CD4-positive, alpha-beta T cell treated with Interleukin-6 for 4 hours (primary cell): ENCODE data around the gene FBN1.

Experiments used
- DNase-seq: peaks from one replicate; pipeline ENCODE4 v3.0.0-alpha.2; 2020; ENCODE audit warnings: mixed read lengths

The FBN1 gene

GRCh38 chr15:48617619-48618018 is 27.9 kb downstream of the FBN1 start:
- DNase-seq, result no peak

GRCh38 chr15:48616216-48616615 is 29.3 kb downstream of the FBN1 start:
- no peak for DNase-seq

DNA sequence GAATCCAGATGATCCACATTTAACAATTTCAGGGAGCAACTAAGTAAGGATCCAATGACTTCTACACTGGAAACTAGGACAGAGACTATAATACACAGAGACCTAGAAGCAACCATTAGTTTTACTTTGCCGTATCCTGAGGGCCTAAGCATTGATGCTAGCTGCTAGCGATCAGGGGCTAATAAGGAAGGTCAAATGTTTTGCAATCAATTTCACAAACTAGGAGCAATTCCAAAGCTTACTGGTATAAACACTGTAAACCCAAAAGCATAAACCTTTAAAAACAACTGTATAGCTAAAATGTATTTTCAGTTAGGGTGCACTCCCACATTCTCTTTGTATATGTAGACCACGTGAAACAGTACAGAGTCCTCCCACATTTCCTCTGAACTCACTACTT is 31.5 kb downstream of the FBN1 start:
- DNase-seq, result no peak

DNA sequence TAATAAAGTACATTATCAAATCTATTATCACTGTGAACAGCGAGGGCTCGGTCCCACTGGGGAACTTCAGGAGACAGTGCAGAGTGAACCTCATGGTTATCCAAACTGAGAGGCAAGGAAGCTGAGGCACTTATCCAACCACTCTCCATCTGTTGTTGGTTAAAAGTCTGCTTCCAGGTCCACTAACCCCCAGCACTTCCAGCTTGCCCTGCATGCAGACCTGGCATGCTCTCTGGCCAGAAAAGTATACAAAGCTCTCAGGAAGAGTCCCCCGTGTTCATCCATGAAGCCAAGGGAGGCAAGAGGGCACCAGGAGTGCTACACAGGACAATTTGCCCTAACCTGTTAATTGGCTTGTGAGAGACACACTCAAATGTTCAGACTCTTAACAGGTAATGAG is 36.0 kb downstream of the FBN1 start:
- no peak for DNase-seq

GRCh38 chr15:48607846-48608245 is 37.7 kb downstream of the FBN1 start:
- no peak for DNase-seq

DNA sequence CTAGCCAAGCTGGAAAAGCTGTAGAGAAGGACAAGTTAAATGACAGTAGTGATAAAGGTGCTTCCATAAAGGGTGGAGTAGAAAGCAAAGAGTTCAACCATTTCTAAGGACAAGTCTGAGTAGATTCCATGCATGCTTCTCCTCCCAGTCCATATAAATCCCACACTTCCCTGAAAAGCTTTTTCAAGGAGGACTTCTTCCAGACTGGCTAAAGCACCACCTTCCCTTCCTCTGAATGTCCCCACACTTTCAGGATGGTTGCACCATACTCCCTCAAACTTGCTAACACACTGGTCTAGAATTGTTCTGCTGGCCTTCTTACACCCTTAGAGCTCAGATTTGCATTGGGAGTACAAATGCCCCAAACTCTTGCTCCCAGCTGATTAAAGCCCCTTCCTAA is 40.9 kb downstream of the FBN1 start:
- no peak for DNase-seq

DNA sequence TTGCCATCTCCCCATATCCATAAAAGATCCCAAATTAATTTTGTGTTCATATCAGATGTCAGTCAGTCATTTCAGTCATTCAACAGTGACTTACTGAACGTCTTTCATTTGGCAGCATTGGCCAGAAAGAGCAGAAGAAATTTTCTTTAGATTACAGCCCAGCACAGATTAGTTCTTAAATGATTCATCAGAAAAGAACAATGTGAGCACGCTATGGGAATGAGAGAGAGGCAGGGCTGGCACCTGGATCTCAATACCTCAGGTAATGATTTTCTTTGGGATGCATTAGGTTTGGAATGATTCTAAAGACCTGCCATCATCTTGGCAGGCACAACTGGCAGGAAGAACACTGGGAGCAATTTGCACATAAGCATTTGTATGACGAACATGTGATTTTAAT is 41.6 kb downstream of the FBN1 start:
- no peak for DNase-seq

- DNase-seq, result no peak
Measured at GRCh38 chr15:48603123-48603500, 42.4 kb downstream of the FBN1 start.

DNA sequence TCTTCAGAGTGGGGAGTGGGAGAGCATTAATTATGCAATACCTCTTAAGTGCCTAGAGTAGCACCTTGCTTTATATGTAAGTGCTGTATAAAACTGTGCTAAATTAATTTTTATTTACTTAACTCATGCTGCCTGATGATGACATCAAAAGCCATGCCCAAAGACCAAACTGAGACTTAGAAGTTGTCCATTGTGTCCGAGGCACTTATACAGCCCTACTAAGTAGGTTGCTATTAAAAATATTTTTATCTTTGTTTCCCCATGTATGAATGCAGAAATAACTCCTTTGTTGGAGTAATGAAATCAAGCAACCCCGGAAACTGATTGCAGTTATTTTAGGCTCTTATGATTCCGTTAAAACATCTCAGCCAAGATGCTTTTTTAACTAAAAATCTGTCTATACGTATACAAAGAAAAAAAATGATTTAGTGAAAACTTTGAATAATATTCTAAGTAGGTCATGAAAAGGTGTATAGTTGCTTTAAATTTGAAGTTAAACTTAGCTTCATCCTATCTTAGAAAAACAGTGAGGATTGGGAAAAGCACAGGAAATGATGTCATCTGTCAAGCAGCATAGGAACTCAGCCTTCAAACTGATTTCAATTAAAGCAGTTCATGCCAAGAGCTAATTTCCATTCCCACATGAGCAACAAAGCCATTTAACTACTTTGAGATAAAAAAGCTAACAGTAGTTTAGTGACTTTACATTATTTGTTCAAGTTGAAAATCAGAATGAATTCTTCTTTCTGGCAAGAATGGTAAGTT is 43.0 kb downstream of the FBN1 start:
- DNase-seq, result no peak

GRCh38 chr15:48601095-48601494 is 44.4 kb downstream of the FBN1 start:
- DNase-seq, result no peak

GRCh38 chr15:48596841-48597240 is 48.7 kb downstream of the FBN1 start:
- DNase-seq, result no peak

DNA sequence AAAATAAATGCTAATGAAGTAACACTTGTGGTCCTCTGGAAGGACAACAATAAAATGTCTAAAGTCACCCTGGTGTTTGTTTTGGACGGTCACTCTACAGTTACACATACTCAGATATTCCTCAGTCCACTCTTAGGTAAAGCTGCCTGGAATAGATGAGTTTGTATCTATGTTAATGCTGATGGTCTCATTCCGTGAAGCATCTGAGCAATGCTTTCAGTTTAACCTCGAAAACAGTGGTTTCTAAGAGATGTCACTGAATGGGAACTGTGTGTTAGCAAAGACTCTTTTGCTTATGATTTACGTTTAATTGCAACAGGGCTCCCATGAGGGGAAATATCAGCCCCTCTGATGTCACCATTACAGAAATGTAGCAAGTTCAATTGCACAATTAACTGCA is 49.1 kb downstream of the FBN1 start:
- DNase-seq, result no peak

- no peak for DNase-seq
Measured at GRCh38 chr15:48595981-48596380, 49.5 kb downstream of the FBN1 start.

- no peak for DNase-seq
Measured at GRCh38 chr15:48592933-48593332, 52.6 kb downstream of the FBN1 start.

- no peak for DNase-seq
Measured at GRCh38 chr15:48592221-48592731, 53.2 kb downstream of the FBN1 start.

GRCh38 chr15:48590723-48591122 is 54.8 kb downstream of the FBN1 start:
- DNase-seq, result no peak

- DNase-seq, result no peak
Measured at GRCh38 chr15:48584812-48585563, 60.5 kb downstream of the FBN1 start.

DNA sequence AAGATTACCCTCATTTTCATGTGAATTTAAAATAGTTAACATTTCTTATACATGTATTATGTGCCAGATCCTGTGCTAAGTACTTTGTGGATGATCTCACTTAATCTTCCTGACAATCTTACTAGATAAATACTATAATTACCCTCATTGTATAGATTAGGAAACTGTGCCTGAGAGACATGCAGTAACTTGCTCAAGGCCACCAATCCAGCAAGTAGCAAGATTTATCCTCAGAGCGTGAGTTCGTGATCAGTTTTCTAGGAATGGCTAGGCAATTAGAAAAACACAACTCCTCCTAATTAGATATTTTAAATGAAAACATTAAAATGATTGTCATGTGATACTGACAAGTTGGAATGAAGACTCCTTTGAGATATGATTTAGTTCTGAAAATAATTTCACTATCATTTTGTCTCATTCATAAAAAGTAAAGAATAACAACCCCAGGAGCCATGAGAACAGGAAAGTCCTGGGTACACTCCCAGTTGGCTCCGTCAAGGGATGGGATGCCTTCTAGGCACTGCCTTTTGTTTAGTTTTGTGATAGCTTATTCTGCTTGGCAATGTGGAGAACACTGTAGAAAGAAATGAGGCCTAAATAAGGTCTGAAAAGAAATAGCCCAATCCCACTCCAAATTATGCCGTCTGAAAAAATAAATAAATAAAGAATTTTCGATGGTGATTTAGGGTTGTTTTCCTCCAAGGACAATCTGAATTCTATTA is 61.3 kb downstream of the FBN1 start:
- DNase-seq, result no peak

DNA sequence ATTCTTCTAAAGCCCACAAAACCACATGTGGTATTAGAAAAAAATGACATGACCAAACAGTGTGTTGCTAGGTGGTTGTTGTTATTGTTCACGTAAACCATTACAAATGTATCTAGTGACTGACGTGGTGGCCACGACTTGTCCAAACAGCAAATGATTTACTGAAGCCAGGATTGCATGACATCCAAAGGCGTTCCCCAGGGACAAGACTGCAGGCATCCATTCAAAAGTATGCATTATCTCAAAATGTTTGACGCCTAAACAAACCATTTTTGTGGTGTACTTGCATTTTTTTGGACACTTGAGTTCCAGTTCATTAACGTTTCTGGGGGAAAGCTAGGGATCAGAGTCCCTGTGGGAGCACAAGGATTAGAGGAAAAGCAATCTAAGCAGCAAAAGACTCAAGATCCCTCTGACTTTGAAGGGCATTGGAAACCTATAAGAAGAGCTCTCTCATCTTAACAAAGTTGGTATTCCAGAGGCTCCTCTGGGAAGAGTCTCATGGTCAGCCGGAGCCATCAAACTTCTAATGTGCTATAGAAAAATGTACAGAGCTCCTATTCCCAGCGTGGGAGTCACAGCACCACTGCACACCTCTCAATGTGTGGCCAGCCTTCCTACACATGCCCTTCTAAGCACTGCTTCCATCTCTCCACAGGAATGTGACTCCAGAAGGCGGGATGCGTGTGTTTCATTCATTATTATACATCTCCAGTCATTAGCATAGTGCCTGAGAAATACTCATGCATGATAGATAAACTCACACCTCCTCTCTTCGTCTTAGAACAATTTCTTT is 62.9 kb downstream of the FBN1 start:
- DNase-seq, result no peak

- DNase-seq, result no peak
Measured at GRCh38 chr15:48581219-48581618, 64.3 kb downstream of the FBN1 start.

DNA sequence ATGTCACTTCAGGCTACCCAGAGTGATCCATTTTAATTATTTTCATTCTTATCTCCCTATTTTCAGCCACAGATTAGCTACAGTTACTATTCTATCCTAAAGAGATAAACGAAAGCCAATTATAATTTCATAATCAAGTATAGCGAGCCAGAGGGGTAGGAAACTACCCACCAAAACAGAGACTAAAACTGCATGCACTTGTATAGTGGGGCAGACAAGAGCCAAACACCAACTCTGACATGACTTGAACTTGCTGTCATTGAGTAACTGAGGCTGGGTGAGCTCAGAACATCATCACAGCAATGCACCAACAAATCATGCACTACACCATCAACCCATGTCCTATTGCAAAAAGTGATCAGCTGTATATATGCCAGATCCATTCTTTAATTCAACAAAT is 64.8 kb downstream of the FBN1 start:
- DNase-seq, result no peak

GRCh38 chr15:48579945-48580671 is 65.4 kb downstream of the FBN1 start:
- no peak for DNase-seq
